ENCODE measurements around the gene PTPRN2. TPM values are rescaled to one million over a fixed set of nuclear protein-coding genes. Genes with fewer than 3 reads are reported as not detected.

PTPRN2 gene
- total RNA-seq, 4 donors from 2014 or later = 2.0 to 9.5 (median 2.6) TPM

GRCh38 chr7:157990226-157990880 lies 597.3 kb downstream of the PTPRN2 start:
- ATAC-seq (ENCODE audit: low FRiP score) = no peak
- DNase-seq (ENCODE audit: low spot score) = no peak
- no peak for TF ChIP-seq CTCF (IDR thresholded peaks at IDR 0.05)

DNA sequence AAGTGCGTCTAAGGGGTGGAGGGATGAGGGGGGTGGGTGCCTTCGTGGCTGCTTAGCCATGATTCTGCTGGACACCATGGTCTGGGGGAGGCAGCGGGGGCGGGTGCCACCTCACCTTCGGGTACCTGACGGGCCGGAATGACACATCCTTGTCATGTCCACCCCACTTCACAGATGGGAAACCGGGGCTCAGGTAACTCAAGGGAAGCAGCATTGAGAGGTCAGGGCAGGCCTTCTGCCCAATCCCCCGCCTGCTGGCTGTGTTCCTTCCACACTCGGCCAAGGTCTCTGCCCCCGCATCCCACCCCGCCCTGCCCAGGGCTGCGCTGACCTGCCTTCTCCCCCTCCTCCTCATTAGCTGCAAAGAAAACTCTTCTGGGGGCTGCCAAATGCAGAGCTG lies 598.0 kb downstream of the PTPRN2 start:
- no peak for ATAC-seq (ENCODE audit: low FRiP score)
- DNase-seq (ENCODE audit: low spot score) = no peak
- TF ChIP-seq CTCF (IDR thresholded peaks at IDR 0.05) = no peak

GRCh38 chr7:157987906-157988305 lies 599.7 kb downstream of the PTPRN2 start:
- DNase-seq (ENCODE audit: low spot score) = no peak
- no peak for TF ChIP-seq CTCF (IDR thresholded peaks at IDR 0.05)
- no peak for ATAC-seq (ENCODE audit: low FRiP score)

GRCh38 chr7:157986051-157986450 lies 601.6 kb downstream of the PTPRN2 start:
- ATAC-seq (ENCODE audit: low FRiP score) (no peak), DNase-seq (ENCODE audit: low spot score) (no peak)
- TF ChIP-seq CTCF (IDR thresholded peaks at IDR 0.05) = no peak

DNA sequence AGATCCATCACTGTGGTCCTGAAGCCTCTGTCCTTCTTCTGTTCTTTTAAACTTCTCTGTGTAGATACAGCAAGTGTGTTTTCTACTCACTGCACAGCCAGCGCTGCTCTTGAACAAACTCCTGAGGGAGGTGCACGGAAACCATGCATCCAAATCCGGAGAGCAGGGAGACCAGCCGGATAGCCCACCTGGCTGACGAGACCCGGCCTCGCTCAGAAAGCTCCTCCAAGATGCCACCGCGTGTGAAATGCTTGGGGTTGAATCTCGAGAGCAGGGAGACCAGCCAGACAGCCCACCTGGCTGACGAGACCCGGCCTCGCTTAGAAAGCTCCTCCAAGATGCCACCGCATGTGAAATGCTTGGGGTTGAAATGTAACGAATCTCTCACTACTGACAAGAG lies 602.0 kb downstream of the PTPRN2 start:
- no peak for ATAC-seq (ENCODE audit: low FRiP score)
- no peak for TF ChIP-seq CTCF (IDR thresholded peaks at IDR 0.05)
- DNase-seq (ENCODE audit: low spot score) = no peak

- no peak for TF ChIP-seq CTCF (IDR thresholded peaks at IDR 0.05)
- DNase-seq (ENCODE audit: low spot score) (no peak), ATAC-seq (ENCODE audit: low FRiP score) (no peak)
These were observed 603.0 kb downstream of the PTPRN2 start for GRCh38 chr7:157984423-157985163.

All from omental fat pad (tissue), 4 donors.